T-helper 2 cell treated with Interferon-gamma antibody and Interleukin-4, amounts not matched to agents 100 ng/mL and 5 ng/mL, for 36 hours (primary cell): ENCODE data around the gene LDLRAD4. TPM values are rescaled to one million over a fixed set of nuclear protein-coding genes. Genes with fewer than 3 reads are reported as not detected.

Source experiments
- intact Hi-C: fragments of 100-400 bp; cut with micrococcal nuclease; formaldehyde crosslinking; loops from one replicate; pipeline ENCODE4 v1.15.1; 2023
- total RNA-seq: library from RNA; stranded (reverse); gene quantifications from 2 replicates; pipeline ENCODE4 v1.2.3, GENCODE V29; 2022

The LDLRAD4 gene
- total RNA-seq, 1 donor from 2014 or later, result 28.5 TPM

DNA sequence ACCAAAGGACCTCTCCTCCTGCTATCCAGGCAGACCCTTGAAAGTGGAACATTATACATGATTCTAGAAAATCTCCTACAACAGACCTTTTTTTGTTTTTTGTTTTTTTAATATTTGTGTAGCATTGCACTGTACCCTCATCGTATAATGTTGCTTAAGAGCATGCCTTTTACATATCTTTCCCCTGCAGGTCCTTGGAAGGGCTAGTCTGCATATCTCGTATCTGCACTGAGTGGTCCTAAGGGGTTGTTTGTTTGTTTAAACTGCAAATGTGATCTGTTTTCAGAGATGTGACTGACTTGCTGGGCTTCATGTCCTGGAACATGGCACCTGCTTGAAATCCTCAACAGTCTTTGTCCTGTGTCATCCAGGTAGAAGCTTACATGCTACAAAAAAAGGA, 303.7 kb downstream of the LDLRAD4 start:
- intact Hi-C loops, result no loop called here

DNA sequence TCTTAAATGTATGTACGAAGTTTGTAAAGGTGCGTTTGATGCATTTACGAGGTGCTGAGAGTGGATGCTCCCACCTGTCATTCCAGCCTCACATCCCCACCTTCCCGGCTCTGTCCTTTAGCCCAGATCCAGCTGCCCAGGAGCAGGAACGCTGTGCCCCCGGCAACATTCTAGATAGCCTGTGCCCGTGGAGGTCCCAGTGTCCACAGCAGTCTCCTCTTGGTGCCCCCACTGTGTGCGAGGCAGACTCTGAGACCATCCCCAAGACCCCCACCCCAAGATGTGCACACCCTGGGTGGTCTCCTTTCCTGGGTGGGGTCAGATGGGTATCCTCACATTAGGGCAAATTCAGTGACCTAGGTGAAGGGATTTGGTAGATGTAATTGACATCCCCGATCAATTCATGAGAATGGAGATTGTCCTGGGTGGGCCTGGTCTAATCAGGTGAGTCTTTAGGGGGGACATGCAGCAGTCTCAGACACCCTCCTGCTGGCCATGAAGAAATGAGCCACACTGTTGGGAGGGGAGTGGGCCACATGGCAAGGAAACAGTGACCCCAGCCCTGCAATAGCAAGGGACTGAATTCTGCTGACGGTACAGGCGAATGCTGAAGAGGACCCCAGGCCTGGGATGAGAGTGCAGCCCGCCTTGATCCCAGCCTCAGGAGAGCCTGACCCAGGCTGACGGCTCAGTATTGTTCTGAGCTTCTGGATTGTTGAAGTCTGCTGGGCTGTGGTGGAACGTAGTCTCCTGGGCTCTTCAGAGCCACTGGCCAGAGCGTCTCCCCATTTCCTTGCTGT, 304.5 kb downstream of the LDLRAD4 start:
- intact Hi-C loops, result no loop called here

DNA sequence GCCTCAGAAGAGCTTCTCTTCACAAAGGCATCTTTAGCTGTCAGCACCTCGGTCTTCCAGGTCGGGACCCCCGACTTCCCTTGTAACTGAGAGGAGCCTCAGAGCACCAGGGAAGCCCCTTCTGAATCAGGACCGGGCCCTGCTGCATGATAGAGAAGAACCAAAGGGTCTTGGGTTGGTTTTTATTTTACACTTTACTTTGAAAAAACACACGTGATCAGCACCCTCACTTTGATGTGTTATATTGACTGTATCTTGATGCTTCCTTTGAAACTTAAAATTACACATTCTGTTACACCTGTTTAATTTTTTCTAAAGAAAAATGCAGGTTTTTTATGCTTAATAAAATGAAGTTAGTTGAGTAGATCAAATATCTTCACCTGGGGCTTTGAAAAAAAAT, 305.5 kb downstream of the LDLRAD4 start:
- intact Hi-C loops, result no loop called here

DNA sequence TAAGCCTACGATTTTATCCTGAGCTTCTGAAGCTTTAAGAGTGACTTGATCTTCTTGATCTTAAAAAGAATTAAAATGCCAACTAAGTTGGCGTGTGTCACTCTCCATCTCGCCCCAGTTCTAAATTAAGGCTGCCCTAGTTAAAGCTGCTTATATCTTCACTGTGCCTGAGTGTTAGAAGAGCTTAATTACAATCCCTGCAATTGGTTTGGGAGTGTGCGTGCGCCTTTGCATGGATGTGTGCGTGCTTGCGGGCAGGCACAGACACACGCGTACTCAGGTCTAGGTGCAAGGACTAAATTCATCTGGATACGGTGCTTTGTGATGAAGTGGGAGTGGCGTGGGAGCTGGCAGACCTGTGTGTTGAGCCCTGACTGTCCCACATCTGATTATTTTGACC, 306.3 kb downstream of the LDLRAD4 start:
- intact Hi-C loops, result no loop called here

DNA sequence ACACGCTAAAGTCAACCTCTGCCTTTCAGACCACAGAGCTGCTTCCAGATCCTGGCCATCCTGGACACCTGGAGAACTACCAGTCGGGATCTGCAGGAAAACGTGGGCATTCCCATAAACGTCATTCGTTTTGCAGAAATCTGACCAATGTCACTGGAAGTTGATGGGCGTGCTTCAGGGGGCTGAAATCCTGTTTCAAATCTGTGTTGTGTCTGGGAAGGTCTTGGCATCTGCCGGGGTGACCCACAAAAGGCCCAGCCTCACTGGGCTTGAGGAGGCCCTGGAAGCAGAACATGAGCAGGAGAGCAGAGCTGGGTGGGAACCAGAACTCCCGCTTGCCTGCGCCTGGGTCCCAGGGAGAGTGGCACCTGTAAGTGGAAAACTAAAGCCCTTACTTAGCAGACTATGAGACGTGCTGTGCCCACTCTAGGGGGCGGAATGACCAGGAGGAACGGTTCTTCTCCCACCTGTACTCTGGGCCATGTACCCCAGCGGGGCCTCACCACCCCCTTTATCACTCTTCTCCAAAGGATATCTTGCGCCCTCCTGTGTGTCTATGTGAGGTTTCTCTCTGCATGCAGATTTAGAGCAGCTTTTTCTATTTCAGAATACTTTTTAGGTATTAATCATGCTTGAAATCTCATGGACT, 306.9 kb downstream of the LDLRAD4 start:
- intact Hi-C loops, result no loop called here

DNA sequence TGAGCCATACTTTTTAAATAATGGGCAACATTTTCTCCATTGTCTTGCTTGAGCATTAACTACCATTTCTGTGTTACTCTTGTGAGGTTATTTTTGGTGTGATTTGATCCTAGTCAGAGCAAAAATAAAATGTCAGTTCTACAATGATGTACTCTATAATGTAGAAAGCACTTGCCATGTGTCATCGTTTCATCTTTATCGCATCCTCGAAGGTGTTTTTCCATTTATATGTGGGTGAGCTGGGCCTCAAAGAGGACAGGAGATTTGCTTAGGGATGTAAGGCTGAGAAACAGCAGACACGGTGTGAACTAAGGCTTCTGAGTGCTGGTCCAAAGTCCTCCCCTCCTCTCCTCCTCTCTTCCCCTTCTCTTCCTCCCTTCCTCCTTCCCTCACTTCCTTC, 308.0 kb downstream of the LDLRAD4 start:
- intact Hi-C loops, result no loop called here

DNA sequence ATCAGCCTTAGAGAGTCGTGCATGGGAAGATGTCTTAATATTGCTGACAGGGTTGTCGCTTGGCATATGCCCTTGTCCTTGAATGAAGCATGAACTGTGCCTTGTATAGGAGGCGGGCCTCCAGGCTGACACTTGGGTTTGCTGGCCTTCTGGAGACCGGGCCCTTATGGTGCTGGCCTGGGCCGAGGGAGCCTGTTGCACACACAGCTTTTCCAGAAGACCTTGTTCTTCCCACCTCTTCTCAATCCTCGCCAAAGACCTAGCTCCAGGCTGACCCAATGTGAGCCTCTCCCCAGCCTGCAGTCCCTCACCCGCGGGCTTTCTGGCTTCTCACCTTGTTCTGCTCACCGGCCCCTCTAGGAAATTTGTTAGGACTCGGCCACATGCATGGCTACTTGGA, 308.7 kb downstream of the LDLRAD4 start:
- intact Hi-C loops, result no loop called here

DNA sequence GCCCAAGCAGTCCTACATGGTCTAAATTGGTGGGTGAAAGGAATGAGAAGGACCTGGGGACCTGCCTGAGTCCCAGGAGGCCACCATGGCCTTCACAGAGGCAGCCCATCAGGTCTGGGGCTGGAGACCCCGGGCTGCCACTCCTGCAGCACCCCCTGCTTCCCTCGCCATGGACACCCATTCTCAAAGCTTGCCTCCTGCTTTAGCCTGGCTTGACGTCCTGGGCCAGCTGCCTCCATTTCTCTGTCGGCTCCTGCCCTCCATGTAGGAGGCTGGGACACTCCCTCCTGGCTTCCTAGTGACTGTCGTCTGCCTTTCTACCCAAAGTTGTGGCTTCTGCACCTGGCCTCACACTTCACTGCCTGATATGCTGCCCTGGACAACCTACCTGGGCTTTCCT, 309.2 kb downstream of the LDLRAD4 start:
- intact Hi-C loops, result no loop called here

DNA sequence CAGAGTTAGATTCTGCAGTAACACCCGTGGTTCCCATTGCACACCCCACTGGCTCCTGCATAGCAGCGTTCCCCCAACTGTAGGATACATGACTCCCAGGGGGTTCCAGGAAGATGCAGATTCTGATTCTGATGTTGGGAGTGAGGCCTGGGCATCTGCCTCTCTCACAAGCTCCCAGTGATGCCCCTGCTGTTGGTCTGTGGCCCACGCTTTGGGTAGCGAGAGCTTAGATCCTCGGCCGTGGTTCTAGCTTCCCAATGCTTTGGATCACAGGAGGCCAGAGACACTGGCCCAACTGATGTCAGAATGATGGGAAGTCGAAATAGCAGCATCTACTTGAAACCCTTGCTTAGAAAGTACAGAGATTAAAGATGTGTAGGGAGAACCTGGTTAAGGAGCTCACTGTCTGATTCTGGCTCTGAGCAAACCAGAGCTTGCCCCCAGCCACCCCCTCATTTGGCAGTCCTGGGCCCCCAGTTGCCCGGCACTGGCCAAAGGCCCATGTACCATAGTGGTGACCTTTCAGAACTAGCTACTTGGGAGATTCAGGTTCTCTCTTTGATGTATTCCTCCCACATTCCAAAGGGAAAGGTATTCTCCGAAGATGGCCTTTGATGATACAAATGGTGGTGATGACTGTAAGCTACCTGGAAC, 310.3 kb downstream of the LDLRAD4 start:
- intact Hi-C loops, result no loop called here

DNA sequence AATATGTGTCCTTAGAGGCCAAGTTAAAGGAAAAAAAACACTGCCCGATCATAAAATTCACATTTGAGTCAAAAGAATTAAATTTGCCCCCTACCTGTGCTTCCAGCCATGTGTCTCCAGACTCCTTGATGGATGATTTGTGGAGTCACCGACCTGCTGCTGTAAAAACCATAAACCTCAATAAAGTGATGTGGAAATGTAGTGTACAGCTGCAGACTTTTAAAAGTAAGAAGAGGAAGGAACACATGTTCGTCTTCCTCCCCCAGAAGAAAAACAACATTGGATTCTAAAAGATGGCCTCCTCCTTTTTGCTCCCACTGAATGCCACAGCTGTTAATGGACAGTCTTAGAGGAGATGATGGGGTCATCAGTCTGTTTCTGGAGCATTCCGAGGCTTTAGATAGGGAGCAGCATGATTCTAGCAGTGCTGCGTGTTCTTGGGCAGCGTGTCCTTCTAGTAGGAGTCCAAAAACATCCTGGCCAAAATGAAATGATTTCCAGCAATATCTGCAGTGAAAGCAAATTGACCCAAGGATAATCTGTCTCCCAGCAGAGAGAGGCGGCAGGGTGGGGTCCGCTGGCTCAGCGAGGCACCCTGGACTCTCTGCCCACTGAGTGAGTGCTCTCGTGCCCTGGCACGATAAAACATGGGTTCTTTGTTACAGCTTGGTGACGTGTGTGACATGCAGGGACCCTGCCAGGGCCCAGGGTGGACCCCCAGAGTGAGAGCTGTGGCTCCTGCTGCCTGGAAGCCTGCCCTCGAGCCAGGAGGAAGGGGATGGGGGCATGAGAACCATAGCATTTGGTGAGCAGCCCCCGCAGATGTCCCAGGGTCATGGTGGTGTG, 311.7 kb downstream of the LDLRAD4 start:
- intact Hi-C loops, result loop anchor here (5.0 kb wide), 1 partner anchor 313 kb away; the partner anchor contains the start of gene LDLRAD4

DNA sequence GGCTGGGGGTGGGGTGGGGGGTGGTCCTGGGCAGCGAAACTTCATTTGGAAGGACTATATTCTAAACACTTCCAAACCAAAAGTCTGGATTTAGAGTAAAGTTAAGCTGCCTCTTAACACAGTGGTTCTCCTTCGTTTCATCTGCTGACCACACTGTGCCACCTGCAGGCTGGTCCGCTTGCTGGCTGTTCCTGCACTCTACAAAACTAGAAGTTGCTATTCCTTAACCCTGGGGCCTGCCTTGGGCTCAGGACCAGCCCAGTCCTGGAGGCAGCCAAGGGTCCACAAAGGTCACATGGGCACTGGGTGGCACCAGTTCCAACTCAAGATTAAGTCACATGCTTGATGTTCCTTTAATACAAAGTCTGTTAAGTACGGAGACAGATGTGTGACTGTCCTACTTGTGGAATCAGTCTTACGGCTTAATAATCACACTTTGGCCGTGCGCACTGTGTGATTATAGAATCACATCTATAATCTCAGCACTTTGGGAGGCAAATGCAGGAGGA, 312.4 kb downstream of the LDLRAD4 start:
- intact Hi-C loops, result loop anchor here (5.0 kb wide), 1 partner anchor 314 kb away; the partner anchor contains the start of gene LDLRAD4

DNA sequence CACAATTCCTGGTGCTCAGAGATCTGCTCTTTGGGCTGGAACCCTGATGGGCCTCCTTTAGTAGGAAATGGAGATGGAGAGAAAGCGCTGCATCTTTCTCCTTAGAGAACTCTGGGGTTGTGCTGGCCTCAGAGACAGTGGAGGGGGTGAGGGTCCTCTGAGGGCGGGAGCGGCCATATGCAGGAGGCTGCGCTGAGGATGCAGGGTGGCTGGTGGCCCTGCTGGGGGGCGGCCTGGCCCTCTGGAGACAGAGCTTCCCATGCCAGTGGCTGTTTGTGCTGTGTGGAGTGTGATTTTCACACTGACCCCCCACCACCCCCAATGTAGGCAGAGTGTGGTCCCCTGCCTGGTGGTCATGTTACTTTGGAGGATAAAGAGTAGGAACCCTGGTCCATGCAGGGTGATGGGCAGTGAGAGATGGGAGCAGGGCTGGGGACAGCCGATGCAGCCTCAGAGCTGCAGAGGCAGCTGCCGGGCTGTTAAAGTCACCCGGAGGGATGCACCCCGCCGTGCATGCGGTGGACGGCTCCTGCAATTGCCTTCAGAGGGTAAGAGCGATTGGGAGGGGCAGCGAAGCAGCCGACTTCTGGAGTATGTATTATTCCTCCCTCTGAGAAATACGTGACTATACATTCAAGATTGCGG, 313.2 kb downstream of the LDLRAD4 start:
- intact Hi-C loops, result loop anchor here (5.0 kb wide), 1 partner anchor 315 kb away; the partner anchor contains the start of gene LDLRAD4

DNA sequence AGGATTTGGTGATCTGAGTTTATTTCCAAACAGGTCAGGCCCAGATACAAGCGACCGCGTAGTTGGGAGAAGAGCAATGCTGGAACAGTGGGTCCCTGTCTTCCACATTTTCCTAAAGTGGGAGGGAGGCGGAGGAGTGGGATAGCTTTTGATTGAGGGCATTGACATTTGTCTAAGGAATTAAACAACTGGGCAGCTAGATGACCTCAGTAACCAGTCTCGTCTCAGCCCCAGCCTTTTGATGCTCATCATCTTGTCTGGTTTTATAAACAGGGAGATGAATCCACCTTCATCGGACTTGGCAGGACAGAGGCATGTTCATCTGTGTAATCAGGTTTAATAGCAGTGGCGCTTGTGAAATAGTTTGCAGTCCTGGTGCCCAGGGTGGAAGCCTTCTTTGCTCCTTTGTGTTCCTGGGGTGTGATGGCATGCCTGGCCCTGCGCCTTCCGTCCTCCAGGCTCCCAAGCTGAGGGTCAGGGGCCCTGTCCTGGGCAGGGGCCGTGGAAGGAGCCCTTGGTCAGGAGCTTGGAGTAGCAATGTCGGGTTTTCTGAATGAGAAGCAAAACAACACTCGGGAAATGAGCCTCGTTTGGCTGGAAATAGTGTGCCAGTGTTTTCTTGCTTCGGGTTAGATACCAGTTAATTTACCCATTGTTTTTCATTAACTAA, 314.0 kb downstream of the LDLRAD4 start:
- intact Hi-C loops, result loop anchor here (5.0 kb wide), 1 partner anchor 315 kb away; the partner anchor contains the start of gene LDLRAD4

DNA sequence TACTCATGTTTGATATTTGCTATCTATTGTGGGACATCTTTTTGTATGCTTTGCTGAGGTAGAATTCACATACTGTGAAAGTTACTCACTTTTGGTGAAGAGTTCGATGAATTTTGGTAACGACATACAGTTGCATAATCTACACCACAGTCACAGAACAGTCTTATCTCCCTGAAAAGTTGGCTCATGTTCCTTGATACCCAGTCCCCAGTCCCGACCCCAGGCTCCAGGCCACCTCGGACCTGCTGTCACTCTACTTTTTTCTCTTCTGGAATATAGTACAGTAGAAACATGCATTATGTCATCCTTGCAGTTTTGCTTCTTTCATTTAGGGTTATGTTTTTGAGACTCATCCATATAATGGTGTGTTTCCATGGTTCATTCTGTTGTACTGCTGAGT, 316.1 kb downstream of the LDLRAD4 start:
- intact Hi-C loops, result loop anchor here (5.0 kb wide), 1 partner anchor 317 kb away; the partner anchor contains the start of gene LDLRAD4

DNA sequence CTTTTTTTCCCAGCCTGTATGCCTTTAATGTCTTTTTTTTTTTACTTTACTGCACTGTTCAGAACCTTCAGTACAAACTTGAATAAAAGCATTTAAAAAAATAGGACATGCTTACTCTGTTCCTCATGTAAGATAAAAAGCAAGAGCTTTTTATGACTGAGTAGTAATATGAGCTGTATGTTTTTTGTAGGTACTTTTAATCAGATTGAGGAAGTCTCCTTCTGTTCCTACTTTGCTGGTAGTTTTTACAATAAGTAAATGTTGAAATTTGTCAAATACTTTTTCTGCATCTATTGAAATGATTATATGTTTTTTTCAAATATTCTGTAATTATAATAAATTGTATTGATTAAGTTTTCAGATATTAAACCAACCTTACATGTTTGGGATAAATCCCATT, 318.0 kb downstream of the LDLRAD4 start:
- intact Hi-C loops, result no loop called here

DNA sequence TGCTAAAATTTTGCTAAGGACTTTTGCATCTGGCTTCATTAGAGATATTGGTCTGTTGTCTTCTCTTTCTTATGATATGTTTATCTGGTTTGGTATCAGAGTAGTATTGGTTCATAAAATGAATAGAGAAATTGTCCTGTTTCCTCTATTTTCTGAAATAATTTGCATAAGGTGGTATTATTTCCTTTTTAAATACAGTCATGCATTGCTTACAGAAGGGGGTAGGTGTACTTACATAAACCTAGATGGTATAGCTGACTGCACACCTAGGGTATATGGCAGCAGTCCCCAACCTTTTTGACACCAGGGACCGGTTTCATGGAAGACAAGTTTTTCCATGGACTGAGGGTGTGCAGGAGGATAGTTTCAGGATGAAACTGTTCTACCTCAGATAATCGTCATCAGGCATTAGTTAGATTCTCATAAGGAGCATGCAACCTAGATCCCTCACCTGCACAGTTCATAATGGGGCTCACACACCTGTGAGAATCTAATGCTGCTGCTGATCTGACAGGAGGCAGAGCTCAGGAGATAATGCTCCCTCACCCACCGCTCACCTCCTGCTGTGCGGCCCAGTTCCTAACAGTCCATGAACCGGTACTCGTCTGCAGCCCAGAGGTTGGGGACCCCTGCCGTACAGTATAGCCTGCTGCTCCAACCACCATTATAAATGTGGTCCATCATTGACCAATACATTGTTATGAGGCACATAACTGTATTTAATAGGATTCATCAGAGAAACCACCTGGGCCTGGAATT, 318.6 kb downstream of the LDLRAD4 start:
- intact Hi-C loops, result no loop called here

DNA sequence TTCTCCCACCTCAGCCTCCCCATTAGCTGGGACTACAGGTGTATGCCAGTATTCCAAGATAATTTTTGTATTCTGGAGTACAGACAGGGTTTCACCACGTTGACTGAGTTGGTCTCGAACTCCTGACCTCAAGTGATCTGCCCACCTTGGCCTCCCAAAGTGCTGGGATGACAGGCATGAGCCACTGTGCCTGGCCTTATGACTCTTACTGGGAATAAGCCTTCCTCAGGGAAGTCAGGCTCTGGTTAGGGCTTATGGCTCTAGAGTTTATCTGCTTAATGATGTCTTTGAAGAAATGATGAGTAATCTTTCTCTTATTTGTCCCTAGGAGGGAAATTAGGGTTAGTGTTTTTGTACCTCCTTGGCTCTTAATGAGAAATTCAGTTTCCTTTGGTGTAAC, 320.1 kb downstream of the LDLRAD4 start:
- intact Hi-C loops, result no loop called here

DNA sequence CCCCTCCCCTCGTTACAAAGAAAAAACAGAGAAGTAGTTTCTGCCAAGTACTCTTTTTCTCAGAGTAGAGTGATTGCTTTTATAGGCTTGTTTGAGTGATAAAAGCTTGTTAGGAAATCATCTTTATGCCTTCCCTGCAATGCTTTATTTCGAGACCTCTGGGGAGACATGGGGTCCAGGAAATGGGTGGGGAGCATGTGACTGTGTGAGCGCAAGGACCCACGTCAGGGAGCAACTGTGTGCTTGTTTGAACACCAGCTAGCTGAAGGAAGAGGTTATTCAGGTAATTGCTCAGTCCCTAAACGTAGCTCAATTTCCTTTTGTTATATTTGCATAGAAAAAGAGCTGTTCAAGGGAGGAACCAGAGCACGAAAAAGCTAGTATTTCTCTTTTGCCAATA, 320.5 kb downstream of the LDLRAD4 start:
- intact Hi-C loops, result no loop called here

DNA sequence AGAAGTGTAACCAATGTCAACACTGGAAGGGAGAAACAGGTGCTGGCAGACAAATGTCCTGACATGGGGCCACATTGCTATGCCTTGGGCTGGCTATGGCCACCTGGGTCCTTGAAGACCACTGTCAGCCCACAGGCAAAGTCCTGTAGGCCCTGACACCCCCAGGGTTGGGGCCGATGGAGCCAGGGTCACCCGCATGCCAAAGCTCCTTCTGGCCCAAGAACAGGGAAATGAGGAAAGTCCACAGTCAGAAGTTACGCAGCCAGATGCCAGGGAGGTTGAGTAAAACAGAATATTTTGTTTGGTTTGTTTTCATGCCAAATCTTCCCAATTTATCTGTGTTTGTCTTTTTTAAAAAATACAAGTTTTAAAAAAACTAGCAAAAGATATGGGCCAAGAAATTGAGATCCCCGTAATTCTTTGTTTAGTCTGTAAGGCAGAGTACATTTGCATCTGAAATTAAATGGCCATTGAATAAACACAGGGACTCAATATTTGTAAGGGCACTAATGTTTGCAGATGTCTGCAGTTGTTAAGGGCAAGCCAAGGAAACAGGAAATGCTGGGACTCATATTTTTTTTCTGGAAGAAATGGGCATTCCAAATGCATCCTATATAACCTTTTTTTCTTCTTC, 321.4 kb downstream of the LDLRAD4 start:
- intact Hi-C loops, result no loop called here
